Measurements from ENCODE around the gene GABBR1.

The GABBR1 gene

DNA sequence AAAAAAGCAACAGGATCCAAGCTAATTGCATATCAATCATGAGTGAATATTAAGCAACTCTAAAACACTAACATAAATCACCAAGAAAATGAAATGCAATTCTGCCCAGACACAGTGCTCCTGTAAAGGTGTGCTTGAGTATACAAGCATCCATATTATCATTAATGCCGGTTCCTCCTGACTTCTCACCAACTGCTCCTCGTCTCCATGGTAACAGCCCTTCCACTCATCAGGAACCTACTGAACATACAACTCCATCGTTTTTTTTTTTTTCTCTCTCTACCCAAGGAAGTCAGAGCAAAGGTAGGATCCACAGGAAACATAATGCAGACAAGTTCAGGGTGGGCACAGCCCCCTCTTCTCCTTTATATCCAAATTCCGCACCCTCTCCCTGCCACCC is 12.4 kb downstream of the GABBR1 start:
- no peak for DNase-seq (ENCODE audit: low read depth in 2 of 2)

DNA sequence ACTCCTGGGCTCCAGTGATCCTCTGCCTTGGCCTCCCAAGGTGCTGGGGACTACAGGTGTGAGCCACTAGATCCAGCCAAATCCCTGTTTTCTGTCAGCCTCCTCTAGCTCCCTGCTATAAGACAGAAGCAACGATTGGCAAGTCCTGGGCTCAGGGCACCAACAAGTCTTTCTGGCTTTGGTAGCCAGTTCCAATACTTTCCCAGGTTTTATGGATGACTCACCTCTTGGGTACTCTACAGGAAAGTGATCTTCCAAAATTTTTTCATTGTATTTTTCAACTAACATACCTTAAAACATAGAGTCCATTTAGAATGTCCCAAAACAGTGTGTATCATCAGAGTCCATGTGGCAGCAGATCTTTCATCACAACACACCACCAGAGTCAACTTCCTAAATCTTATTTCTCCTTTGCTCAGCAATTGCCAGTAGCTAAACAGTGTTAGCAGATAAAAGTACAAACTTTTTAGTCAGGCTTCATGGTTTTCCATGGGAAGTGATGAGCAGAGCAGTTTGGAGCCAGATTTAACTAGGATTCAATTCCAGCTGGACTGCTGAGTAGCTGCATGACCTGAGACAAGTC is 13.3 kb downstream of the GABBR1 start:
- no peak for DNase-seq (ENCODE audit: low read depth in 2 of 2)

DNA sequence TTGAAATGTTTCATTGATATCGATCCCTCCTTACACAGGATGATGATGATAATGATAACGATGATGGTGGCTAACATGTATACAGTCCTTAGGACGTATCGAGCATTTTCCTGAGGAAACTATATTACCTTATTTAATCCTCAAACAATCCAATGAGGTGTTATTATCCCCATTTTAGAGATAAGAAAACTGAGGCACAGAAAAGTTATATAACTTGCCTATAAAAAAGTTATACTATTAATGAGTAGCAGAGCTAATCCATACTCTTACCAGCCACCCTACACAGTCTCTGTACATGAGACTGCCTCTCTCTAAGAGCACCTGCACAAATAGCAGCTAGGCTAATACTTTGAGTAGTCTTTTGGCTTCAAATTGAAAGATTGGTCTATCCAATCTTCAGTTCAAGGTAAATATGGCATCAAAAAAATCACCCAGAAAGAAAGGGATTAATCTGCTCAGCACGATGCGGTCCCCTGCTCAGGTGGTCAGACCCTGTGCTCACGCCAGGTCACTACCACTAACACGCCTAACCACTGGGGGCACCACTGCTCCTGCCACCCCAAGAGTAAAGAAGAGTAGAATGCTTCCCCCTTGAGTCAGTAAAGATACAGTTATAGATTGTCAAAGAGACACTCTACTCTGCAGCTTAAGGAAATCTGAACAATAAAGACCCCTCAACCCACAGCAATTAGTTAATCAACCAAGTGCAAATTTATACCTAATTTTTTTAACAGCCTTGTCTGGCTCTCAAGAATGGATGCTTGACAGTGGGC is 15.0 kb downstream of the GABBR1 start:
- no peak for DNase-seq (ENCODE audit: low read depth in 2 of 2)

DNA sequence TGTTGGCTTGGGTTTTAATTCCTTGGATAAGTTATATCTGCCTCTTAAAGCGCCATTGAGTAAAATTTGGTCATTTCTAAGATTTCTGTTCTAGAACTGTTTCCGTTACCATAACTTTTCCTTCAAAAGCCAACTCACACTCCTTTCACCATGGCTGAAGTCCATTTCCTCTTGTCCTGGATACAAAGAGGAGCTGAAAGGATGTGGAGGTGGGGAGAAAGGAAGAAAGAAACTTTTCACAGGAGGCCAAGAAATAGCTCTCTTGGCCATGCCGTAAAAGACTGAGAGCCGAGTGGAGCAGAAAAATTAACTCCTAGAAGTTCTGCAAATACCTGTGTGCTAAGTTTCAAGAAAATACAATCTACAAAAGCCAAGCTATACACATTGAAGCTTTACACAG is 21.6 kb downstream of the GABBR1 start:
- DNase-seq (ENCODE audit: low read depth in 2 of 2) = no peak

DNA sequence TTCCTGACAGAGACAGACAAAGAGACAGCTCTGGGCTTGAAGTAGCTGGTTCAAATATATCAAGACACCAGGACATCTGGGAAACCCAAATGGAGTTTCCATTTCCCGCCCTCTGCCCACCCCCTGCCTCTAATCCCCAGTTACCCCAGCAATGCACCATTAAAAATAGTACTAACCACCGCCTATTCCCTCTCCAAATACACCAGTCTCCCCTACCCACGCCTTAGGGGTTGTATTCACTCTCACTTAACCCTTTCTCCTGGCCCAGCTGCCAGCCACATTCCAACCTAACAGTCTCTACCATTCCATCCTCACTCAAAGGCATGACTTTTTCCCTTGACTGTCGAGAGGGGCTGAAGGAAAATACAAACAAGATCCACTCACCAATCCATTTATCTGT is 22.4 kb downstream of the GABBR1 start:
- no peak for DNase-seq (ENCODE audit: low read depth in 2 of 2)

DNA sequence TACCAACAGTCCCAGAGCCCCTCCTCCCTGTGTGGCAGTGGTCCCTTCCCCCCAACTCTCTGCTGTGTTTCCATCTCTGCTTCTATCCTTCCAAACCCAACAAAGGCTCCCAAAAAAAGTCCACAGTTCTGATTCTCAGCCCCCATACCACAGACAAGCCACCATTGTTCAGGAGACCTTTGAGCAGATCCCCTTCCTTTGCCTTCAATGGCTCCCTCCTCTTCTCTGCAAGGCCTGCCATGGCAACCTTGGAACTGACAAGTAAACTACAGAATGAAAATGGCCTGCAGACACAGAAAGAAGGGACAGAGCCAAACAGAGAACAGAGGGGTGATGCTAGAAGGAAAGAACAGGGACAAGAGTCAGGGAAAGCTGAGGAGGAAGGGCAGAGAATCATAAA is 24.9 kb downstream of the GABBR1 start:
- DNase-seq (ENCODE audit: low read depth in 2 of 2) = no peak

DNA sequence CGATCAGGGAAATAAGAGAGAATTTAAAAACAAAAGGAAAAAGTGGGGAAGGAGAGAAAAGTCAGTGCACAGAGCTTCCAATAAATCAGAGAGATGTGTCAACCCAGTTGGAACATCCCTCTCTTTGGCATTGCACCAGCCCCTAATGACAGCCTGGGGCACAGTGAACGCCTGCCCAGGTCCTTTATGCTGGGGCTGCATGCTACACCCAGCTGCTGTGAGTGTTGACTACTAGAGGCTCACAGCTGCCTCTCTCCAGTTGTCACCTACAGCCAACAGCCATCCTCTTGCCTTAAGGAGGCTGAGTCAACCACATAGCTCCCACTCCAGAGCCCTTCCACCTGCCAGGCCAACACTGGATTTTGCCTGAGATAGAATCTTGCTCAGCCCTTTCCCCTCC is 29.1 kb downstream of the GABBR1 start:
- DNase-seq (ENCODE audit: low read depth in 2 of 2) = no peak

DNA sequence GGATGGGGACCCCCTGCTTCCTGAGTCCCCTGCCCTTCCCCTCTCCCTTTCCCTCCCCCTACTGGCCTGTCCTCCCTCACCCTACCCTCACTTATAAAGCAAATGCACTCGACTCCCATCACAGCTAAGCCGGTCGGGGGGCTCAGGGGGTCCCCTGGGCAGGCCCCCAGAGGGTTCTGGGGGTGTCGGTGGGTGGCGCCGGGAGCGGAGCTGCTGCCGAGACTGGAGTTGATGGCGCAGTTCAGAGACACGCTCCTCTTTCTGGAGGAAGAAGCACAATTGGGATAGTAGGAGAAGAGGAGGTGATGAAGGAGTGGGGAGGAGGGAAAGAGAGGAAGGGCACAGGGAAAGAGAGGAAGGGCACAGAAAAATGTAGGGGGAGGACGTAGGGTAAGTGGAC is 29.5 kb downstream of the GABBR1 start:
- no peak for DNase-seq (ENCODE audit: low read depth in 2 of 2)

DNA sequence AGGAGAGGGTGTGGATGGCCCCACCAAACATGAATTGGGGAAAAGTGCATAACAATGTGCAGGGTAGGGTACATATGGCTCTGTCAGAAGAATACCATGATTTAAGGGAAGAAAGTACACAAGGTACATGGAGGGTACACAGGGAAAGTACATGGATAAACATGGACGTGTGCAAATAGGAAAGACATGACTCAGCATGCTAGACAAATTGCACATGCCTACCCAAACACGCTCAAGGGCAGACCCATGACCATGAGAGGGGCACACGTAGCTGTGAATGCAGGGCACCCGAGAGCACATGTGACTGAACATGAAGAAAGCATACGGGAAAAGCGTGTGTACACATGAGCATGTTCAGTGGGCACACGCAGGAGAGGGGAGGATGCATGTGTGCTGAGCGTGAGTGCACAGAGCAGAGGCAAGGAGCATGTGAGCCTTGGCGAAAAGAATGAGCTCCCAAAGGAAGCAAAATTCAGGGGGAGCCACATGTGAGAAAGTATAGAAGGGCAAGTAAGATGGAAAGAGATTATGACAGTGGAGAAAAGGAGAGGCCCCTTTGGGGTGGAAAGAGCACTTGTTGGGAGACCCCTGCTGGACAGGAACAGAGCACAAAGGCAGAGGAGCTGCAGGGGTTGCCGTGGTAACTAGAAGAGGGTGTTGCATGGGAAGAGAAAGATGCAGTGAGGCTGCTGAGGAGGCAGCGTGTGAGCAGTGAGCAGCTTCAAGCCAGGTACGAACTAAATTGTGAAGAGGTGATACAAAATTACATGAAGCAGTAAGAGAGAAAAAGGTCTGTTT is 30.2 kb downstream of the GABBR1 start:
- DNase-seq (ENCODE audit: low read depth in 2 of 2) = no peak

DNA sequence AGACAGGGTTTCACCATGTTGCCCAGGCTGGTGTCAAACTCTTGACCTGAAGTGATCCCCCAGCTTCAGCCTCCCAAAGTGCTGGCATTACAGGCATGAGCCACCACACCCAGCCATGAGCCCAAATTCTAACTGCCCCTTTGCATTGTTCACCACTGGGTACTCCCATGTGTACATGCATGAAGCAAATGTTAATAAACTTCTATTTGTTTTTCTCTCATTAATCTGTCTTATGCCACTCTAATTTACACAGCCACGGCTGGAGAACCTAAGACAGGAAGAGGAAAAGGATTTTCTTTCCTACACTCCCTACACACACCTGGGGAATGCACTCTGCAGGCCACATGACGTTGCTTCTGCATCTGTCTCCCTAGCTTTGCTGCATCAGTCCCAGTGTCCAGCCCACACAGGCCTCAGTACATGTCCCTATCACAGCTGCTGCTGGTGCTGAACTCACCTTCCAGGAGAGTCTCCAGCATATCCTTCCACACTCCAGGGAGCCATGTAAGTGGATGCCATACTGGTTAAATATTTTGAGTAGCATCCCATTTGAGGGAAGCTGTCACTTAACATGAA is 34.7 kb downstream of the GABBR1 start:
- no peak for DNase-seq (ENCODE audit: low read depth in 2 of 2)

DNA sequence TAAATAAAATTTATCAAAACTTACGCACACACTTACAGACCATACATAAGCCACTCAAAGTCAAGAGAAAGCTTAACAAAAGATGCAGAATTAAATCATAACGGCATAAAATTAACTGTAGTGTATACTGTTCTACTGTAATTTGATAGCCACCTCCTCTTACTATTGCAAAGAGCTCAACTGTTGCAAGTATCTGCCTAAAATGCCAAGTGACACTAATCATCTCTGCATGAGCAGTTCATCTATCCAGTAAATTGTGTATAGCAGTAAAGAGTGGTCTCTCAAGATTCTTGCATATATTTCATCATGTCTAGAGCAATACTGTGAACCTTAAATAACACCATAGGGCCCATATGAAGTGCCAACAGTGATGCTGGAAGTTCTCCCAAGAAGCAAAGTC is 35.8 kb downstream of the GABBR1 start:
- DNase-seq (ENCODE audit: low read depth in 2 of 2) = no peak

DNA sequence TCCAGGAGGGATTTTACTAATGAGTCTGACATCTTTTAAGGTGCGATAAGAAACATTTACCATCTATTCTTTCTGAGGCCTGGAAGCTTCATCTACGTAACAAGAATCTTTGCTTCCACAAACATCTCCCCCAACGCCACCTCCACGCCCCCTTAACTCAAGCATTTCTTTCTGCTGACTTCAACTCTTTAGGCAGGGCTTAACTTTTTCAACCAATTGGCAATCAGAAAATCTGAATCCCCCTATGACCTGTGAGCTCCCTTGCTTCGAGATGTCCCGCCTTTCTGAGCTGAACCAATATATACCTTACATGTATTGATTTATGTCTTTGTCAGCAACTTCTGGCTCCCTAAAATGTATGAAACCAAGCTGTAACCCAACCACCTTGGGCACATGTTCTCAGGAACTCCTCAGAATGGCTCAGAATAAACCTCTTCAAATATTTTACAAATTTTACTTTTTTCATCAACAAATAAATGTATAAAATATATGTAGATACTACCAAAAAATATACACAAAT is 36.5 kb downstream of the GABBR1 start:
- DNase-seq (ENCODE audit: low read depth in 2 of 2) = no peak

DNA sequence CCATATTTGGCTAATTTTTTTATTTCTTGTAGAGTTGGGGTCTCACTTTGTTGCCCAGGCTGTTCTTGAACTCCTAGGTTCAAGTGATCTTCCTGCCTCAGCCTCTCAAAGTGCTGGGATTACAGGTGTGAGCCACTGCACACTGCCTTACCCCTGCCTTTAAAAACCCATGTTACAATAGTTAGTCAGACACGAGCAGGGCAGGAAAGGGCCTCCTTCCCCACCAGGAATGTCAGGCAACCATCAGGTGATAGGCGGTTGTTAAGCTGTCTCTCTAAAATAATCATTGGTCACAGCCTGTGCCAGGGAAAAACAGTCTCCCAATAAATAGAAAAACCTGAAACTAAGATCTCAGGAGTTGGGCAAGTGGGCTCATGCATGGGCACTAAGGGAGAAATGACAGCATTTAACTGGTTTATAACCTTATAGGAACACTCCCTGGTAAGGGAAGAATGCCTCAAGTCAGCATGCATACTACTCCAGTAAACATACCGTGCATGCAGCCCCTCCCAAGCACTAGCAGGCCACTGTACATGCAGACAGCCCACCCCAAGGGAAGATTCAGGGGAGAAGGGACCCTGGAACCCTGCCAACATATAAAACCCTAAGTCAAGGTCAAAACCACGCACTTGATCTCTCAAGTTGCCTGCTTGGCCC is 39.7 kb downstream of the GABBR1 start:
- DNase-seq (ENCODE audit: low read depth in 2 of 2) = no peak

DNA sequence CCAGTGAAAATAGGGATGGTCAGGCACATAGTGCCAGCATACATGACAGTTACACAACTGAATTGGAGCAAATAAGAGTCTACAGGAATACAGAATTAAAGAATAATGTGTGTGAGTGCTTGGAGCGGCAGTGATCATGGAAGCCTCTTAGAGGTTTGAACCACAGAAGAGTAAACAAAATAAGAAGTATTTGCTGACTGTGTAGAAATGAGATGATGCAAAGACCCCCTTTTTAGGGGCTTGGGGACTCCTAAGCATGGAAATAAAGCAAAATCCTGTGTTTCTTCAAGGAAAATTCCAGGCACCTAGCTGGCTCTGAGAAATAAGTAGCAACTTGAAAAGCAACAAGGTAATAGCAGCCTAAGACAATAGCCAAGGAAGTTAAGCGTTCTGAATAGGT is 41.3 kb downstream of the GABBR1 start:
- no peak for DNase-seq (ENCODE audit: low read depth in 2 of 2)

DNA sequence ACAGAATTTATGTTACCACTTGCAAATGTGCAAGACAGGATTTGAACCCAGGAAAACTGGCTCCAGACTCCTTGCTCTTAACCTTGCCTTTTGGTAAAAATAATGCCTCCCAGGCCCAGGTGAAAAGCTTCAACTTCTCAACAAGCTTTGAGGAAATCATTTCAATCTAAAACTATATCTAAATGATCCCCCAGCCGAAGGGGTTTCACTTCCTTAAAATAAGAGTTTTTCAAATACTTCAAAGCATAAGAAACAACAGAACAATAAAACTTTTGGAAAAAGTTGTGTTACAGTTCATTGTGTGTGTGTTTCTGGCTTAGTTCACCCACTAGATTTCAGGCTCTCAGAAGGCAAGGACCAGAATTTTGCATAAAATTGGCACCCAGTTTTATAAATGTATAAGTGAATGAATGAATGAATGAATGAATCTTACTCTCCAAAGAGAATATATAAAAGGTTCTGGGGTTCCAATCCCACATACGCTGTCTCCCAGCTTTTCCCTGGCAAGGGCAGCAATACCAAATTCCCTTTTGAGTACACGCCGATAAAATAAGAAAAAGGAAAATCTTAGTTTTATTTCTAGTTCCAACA is 42.7 kb downstream of the GABBR1 start:
- DNase-seq (ENCODE audit: low read depth in 2 of 2) = no peak

DNA sequence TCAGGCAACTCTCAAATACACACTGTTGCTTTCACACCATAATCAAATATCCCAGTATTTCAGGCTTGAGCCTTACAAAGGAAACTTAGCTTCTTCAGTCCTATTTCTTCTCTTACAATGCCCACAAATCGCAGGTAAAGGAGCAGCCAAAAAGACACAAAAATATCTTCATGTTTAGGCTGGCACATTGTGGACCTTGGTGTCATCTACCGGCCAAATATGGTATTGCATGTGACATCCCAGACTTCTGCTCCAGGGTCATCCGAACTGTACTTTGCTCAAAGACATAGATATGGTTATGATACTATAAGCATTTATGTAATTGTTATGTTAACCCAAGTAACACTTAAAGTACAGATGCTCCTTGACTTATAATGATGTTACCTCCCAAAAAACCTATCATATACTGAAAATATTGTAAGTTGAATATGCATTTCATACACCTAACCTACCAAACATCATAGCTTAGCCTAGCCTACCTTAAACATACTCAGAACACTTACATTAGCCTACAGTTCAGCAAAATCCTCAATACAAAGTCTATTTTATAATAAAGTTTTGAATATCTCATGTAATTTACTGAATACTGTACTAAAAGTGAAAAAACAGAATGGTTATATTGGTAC is 43.4 kb downstream of the GABBR1 start:
- peak; percentile 15 to 53 for DNase-seq (ENCODE audit: low read depth in 2 of 2)

DNA sequence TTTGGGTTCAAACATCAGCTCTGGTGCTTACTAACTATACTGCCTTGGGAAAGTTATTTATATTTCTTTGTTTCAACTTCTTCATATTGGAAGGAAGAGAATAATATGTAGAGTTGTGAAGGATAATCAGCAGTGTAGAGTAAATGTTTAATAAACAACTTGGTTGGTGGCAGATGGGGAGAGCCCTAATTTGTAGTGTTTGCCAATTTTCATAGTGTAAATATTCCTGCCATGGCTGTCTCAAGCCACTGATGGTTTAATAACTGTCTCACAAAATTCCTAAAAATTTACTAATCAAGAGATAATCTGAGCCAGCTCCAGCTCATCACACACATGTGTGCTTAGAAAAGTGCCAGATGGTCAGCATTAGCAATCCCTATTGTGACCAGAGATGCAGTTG is 48.2 kb downstream of the GABBR1 start, which contains the start of gene OR2H2:
TSS of gene OR2H2 (plus strand) at position 301 of the 400 bp plus-strand sequence. CDS start 2,824 bp downstream, outside the sequence.
- no peak for DNase-seq (ENCODE audit: low read depth in 2 of 2)

DNA sequence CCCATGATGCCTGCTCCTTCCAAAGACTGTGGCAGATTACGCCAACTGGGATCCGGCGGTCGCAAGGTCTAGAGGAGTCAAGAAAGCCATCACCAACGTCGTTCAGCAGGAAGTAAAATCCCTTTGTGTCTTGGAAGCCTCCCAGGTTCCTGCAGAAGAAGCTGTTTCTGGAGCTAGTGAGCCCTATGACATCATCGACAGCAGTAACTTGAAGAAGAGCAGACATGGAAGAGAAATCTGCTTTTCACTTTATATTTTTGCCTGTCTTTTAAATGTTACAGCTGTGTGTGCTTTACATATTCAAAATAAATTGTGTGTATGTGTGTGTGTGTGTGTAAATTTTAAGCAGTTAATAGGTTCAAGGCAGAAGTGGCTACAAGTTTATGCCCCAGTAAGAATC is 55.4 kb downstream of the GABBR1 start:
- no peak for DNase-seq (ENCODE audit: low read depth in 2 of 2)

DNA sequence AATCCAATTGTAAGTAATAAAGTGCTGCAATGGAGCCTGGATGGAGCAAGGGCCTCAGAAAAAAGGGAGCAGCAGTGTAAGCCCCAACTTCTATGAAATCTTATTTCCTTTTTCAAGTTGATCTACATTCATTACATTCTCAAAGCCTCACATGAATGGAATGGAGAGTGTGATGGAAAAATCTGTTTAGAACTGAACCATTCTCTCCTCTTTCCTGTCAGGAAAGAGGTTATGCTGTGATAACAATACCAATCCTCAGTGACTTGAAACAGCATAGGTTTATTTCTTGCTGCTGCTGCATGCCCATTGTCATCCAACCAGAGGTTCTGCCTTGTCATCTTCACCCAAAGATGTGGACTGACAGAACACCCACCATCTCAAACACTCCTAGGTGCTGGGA is 56.9 kb downstream of the GABBR1 start:
- DNase-seq (ENCODE audit: low read depth in 2 of 2) = no peak

DNA sequence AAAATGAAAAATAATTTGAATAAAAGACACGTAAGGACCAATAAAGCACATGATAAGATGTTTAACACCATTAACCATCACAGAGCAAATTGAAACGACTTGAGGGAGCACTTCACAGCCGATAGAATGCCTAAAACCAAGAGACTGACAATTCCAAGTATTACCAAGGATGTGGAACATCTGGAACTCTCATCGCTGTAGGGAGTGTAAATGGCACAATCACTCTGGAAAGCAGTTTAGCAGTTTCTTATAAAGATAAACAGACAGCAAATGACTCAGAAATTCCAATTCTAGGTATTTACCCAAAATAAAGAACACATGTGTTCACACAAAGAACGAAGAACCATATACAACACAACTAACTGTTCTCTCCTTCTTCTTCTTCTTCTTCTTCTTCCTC is 65.0 kb downstream of the GABBR1 start:
- no peak for DNase-seq (ENCODE audit: low read depth in 2 of 2)

DNA sequence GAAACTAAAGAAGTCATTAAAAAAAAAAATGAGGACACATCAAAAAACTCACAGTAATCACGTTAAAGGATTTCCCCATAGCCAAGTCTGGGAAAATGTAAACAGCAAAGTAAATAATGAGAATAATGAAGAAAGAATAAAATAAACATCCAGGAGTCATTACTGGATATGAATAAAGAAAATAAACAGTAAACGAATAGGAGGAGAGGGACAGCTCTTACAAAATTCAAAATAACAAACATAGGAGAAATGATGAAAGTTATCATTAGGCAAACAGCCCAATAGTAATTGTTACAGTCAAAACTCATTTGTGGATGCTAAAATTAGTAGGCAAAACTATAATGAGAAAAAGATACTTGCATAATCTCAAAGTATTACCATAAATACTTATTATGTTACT is 65.4 kb downstream of the GABBR1 start:
- no peak for DNase-seq (ENCODE audit: low read depth in 2 of 2)
